GM23338 (cell line): ENCODE measurements around the gene USP46. TPM values are rescaled to one million over a fixed set of nuclear protein-coding genes. Genes with fewer than 3 reads are reported as not detected.

Experiments used
- ATAC-seq: fragments of 200-7000 bp; cut with Tn5 transposase; 3 replicates; pipeline ENCODE4 v1.9.1; 2020
- DNase-seq: peaks from one replicate; pipeline ENCODE4 v3.0.0-alpha.2; 2015; ENCODE audit warnings: low spot score
- H2AFZ ChIP-seq: fragments of 200-600 bp; sonication (generic); 2 replicates; pipeline ENCODE4 v1.8.0; 2016; ENCODE audit warnings: antibody characterized with exemption, mild to moderate bottlenecking, moderate library complexity
- H3F3A ChIP-seq: fragments of 200-600 bp; sonication (generic); replicated peaks from 2 replicates; pipeline ENCODE4 v1.8.0; 2017; ENCODE audit warnings: antibody characterized with exemption, mixed run types, low read depth
- H3K27ac ChIP-seq: fragments of 200-600 bp; sonication (generic); 2 replicates; pipeline ENCODE4 v1.6.1; 2016; ENCODE audit warnings: low read depth
- H3K27me3 ChIP-seq: fragments of 200-600 bp; sonication (generic); 2 replicates; pipeline ENCODE4 v1.8.0; 2016; ENCODE audit warnings: mild to moderate bottlenecking, mixed run types, moderate library complexity; ENCODE audit not compliant: insufficient read depth
- H3K36me3 ChIP-seq: fragments of 200-600 bp; sonication (generic); 2 replicates; pipeline ENCODE4 v1.8.0; 2016; ENCODE audit warnings: mild to moderate bottlenecking; ENCODE audit not compliant: insufficient read depth
- H3K4me1 ChIP-seq: fragments of 200-600 bp; sonication (generic); 2 replicates; pipeline ENCODE4 v1.8.0; 2016; ENCODE audit warnings: mild to moderate bottlenecking, moderate library complexity; ENCODE audit not compliant: insufficient read depth
- H3K4me2 ChIP-seq: fragments of 200-600 bp; sonication (generic); 2 replicates; pipeline ENCODE4 v1.7.1; 2017; ENCODE audit warnings: mixed run types
- H3K4me3 ChIP-seq: fragments of 200-600 bp; sonication (generic); 2 replicates; pipeline ENCODE4 v1.6.1; 2016; ENCODE audit warnings: mixed run types
- H3K79me2 ChIP-seq: fragments of 200-600 bp; sonication (generic); replicated peaks from 2 replicates; pipeline ENCODE4 v1.8.0; 2017; ENCODE audit warnings: mild to moderate bottlenecking; ENCODE audit not compliant: insufficient read depth
- H3K9me2 ChIP-seq: fragments of 200-600 bp; sonication (generic); 2 replicates; pipeline ENCODE4 v1.8.0; 2017; ENCODE audit not compliant: insufficient read depth
- H4K20me1 ChIP-seq: fragments of 200-600 bp; sonication (generic); replicated peaks from 2 replicates; pipeline ENCODE4 v1.8.0; 2017; ENCODE audit warnings: mild to moderate bottlenecking; ENCODE audit not compliant: insufficient read depth
- H3K27ac Mint-ChIP-seq: 2 replicates; pipeline ENCODE4 v1.8.0; 2020; ENCODE audit warnings: inconsistent platforms, mild to moderate bottlenecking, moderate library complexity, mixed read lengths
- H3K27me3 Mint-ChIP-seq: 3 replicates; pipeline ENCODE4 v1.8.0; 2022; ENCODE audit warnings: low read depth, mild to moderate bottlenecking, moderate library complexity, mixed read lengths, inconsistent platforms; ENCODE audit not compliant: insufficient read depth, poor library complexity
- H3K36me3 Mint-ChIP-seq: 3 replicates; pipeline ENCODE4 v1.8.0; 2021; ENCODE audit warnings: low read depth, mild to moderate bottlenecking, inconsistent platforms, moderate library complexity, mixed read lengths
- H3K4me1 Mint-ChIP-seq: 3 replicates; pipeline ENCODE4 v1.8.0; 2020; ENCODE audit warnings: mild to moderate bottlenecking, inconsistent platforms, mixed read lengths
- H3K4me3 Mint-ChIP-seq: 3 replicates; pipeline ENCODE4 v1.8.0; 2021; ENCODE audit warnings: moderate library complexity, mild to moderate bottlenecking, inconsistent platforms, mixed read lengths
- H3K9me3 Mint-ChIP-seq: 3 replicates; pipeline ENCODE4 v1.8.0; 2020; ENCODE audit warnings: moderate library complexity, mild to moderate bottlenecking, inconsistent platforms, mixed read lengths
- CREB1 ChIP-seq: fragments of 250-450 bp; sonication (Bioruptor Pico); IDR thresholded peaks from 2 replicates; pipeline ENCODE4 v1.5.0; 2020; ENCODE audit warnings: low read depth, mild to moderate bottlenecking, moderate library complexity
- EZH2 ChIP-seq: fragments of 200-600 bp; sonication (generic); IDR thresholded peaks from one replicate; pipeline ENCODE4 v1.8.0; 2017; ENCODE audit warnings: antibody characterized with exemption, mild to moderate bottlenecking, low read depth; ENCODE audit not compliant: unreplicated experiment
- JUNB ChIP-seq: IDR thresholded peaks from one replicate; pipeline ENCODE4 v1.6.1; 2016; ENCODE audit warnings: antibody characterized with exemption; ENCODE audit not compliant: unreplicated experiment
- NANOG ChIP-seq: IDR thresholded peaks from 2 replicates; pipeline ENCODE4 v1.6.1; 2016; ENCODE audit warnings: antibody characterized with exemption, borderline replicate concordance
- POLR2AphosphoS5 ChIP-seq: IDR thresholded peaks from 2 replicates; pipeline ENCODE4 v1.6.1; 2016; ENCODE audit warnings: antibody characterized with exemption, low read depth
- ZNF331 ChIP-seq: fragments of 250-450 bp; sonication (Bioruptor Pico); IDR thresholded peaks from 2 replicates; pipeline ENCODE4 v1.5.0; 2020; ENCODE audit warnings: low read depth, mild to moderate bottlenecking, moderate library complexity
- polyA plus RNA-seq: library from polyadenylated mRNA; unstranded; fragments of >200 nt; fragmentation: Nextera tagmentation; extraction: Ambion mirVana; gene quantifications from 2 replicates; pipeline ENCODE4 v1.2.1, GENCODE V29; 2016
- total RNA-seq: library from RNA; depleted of rRNA; stranded (reverse); fragments of >200 nt; shearing (Covaris generic); gene quantifications from 2 replicates; pipeline ENCODE4 v1.2.3, GENCODE V29; 2014
- TF ChIP-seq, protein P1 (sequence below), 2 experiments: fragments of 200-600 bp in 1 of 2; sonication (generic) in 1 of 2; conservative IDR thresholded peaks; 2 replicates each; pipeline versions ENCODE4 v1.5.1 to v1.6.1; 2016 to 2017; ENCODE audit warnings: antibody characterized with exemption in 2 of 2, low read depth in 2 of 2, mild to moderate bottlenecking in 2 of 2, moderate library complexity in 1 of 2
- TF ChIP-seq, protein P2 (sequence below): IDR thresholded peaks from 2 replicates; pipeline ENCODE4 v1.6.1; 2016; ENCODE audit warnings: antibody characterized with exemption
- TF ChIP-seq, protein P3 (sequence below): fragments of 250-450 bp; sonication (Bioruptor Pico); IDR thresholded peaks from 2 replicates; pipeline ENCODE4 v1.5.0; 2020; ENCODE audit warnings: mild to moderate bottlenecking, moderate library complexity

Gene USP46
- total and polyA plus RNA-seq, 2 experiments from 2014 or later, result 40.5 to 59.4 TPM

DNA sequence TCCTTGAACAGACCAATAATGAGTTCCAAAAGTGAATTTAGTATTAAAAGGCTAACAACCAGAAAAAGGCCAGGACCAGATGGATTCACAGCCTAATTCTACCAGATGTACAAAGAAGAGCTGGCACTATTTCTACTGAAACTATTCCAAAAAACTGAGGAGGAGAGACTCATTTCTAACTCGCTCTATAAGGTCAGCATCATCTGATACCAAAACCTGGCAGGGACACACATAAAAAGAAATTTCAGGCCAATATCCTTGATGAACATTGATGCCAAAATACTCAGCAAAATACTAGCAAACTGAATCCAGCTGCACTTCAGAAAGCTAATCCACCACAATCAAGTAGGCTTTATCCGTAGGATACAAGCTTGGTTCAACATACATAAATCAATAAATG, 35.8 kb upstream of the USP46 start:
- no peak for TF ChIP-seq NANOG
- 0 out of 3 replicates have a peak, but pooled peaks cover 7% of the 10 kb centered on the region for H3K36me3 Mint-ChIP-seq
- no peak for ATAC-seq

DNA sequence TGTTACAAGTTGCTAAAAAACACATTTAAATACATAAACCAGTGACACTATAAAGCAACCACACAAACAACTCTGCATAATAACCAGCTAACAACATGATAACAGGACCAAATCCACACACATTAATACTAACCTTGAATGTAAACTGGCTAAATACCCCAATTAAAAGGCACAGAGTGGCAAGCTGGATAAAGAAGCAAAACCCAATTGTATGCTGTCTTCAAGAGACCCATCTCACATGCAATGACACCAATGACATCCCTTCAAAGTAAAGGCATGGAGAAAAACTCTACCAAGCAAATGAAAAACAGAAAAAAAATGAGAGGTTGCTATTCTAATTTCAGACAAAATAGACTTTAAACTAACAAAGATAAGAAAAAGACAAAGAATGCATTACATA, 34.4 kb upstream of the USP46 start:
- Histone ChIP-seq H2AFZ (no peak overlapping the region), H3K27ac (no peak overlapping the region), H3K4me2 (no peak overlapping the region), H3K79me2 (no peaks in the 10 kb centered on the region), H3K27me3 (no peaks in the 10 kb centered on the region), H3F3A (no peaks in the 10 kb centered on the region), H3K9me2 (no peaks in the 10 kb centered on the region), H4K20me1 (no peaks in the 10 kb centered on the region), H3K36me3 (no peaks in the 10 kb centered on the region), H3K4me3 (no peak overlapping the region), H3K4me1 (peaks cover 23% of the 10 kb centered on the region)
- no peak overlapping the region for H3K4me3 Mint-ChIP-seq
- ATAC-seq (no peak), DNase-seq (no peak)
- 0 out of 3 replicates have a peak, but pooled peaks cover 7% of the 10 kb centered on the region for H3K36me3 Mint-ChIP-seq
- no peak overlapping the region for H3K27ac Mint-ChIP-seq
- H3K27me3 Mint-ChIP-seq, result peaks cover 2% of the 10 kb centered on the region
- peaks cover 8% of the 10 kb centered on the region for H3K4me1 Mint-ChIP-seq
- peaks cover 28% of the 10 kb centered on the region for H3K9me3 Mint-ChIP-seq
- no peak for TF ChIP-seq ZNF331 (CRISPR knock-in tag)
- no peak for TF ChIP-seq EZH2
- TF ChIP-seq, protein P1, sequence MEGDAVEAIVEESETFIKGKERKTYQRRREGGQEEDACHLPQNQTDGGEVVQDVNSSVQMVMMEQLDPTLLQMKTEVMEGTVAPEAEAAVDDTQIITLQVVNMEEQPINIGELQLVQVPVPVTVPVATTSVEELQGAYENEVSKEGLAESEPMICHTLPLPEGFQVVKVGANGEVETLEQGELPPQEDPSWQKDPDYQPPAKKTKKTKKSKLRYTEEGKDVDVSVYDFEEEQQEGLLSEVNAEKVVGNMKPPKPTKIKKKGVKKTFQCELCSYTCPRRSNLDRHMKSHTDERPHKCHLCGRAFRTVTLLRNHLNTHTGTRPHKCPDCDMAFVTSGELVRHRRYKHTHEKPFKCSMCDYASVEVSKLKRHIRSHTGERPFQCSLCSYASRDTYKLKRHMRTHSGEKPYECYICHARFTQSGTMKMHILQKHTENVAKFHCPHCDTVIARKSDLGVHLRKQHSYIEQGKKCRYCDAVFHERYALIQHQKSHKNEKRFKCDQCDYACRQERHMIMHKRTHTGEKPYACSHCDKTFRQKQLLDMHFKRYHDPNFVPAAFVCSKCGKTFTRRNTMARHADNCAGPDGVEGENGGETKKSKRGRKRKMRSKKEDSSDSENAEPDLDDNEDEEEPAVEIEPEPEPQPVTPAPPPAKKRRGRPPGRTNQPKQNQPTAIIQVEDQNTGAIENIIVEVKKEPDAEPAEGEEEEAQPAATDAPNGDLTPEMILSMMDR (conservative IDR thresholded peaks at IDR 0.05; ENCODE audit: low read depth in 2 of 2), result no peak
- no peak for TF ChIP-seq NANOG
- no peak for TF ChIP-seq POLR2AphosphoS5
- no peak for TF ChIP-seq CREB1
- TF ChIP-seq, protein P2, sequence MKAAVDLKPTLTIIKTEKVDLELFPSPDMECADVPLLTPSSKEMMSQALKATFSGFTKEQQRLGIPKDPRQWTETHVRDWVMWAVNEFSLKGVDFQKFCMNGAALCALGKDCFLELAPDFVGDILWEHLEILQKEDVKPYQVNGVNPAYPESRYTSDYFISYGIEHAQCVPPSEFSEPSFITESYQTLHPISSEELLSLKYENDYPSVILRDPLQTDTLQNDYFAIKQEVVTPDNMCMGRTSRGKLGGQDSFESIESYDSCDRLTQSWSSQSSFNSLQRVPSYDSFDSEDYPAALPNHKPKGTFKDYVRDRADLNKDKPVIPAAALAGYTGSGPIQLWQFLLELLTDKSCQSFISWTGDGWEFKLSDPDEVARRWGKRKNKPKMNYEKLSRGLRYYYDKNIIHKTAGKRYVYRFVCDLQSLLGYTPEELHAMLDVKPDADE, result no peak
- TF ChIP-seq, protein P3, sequence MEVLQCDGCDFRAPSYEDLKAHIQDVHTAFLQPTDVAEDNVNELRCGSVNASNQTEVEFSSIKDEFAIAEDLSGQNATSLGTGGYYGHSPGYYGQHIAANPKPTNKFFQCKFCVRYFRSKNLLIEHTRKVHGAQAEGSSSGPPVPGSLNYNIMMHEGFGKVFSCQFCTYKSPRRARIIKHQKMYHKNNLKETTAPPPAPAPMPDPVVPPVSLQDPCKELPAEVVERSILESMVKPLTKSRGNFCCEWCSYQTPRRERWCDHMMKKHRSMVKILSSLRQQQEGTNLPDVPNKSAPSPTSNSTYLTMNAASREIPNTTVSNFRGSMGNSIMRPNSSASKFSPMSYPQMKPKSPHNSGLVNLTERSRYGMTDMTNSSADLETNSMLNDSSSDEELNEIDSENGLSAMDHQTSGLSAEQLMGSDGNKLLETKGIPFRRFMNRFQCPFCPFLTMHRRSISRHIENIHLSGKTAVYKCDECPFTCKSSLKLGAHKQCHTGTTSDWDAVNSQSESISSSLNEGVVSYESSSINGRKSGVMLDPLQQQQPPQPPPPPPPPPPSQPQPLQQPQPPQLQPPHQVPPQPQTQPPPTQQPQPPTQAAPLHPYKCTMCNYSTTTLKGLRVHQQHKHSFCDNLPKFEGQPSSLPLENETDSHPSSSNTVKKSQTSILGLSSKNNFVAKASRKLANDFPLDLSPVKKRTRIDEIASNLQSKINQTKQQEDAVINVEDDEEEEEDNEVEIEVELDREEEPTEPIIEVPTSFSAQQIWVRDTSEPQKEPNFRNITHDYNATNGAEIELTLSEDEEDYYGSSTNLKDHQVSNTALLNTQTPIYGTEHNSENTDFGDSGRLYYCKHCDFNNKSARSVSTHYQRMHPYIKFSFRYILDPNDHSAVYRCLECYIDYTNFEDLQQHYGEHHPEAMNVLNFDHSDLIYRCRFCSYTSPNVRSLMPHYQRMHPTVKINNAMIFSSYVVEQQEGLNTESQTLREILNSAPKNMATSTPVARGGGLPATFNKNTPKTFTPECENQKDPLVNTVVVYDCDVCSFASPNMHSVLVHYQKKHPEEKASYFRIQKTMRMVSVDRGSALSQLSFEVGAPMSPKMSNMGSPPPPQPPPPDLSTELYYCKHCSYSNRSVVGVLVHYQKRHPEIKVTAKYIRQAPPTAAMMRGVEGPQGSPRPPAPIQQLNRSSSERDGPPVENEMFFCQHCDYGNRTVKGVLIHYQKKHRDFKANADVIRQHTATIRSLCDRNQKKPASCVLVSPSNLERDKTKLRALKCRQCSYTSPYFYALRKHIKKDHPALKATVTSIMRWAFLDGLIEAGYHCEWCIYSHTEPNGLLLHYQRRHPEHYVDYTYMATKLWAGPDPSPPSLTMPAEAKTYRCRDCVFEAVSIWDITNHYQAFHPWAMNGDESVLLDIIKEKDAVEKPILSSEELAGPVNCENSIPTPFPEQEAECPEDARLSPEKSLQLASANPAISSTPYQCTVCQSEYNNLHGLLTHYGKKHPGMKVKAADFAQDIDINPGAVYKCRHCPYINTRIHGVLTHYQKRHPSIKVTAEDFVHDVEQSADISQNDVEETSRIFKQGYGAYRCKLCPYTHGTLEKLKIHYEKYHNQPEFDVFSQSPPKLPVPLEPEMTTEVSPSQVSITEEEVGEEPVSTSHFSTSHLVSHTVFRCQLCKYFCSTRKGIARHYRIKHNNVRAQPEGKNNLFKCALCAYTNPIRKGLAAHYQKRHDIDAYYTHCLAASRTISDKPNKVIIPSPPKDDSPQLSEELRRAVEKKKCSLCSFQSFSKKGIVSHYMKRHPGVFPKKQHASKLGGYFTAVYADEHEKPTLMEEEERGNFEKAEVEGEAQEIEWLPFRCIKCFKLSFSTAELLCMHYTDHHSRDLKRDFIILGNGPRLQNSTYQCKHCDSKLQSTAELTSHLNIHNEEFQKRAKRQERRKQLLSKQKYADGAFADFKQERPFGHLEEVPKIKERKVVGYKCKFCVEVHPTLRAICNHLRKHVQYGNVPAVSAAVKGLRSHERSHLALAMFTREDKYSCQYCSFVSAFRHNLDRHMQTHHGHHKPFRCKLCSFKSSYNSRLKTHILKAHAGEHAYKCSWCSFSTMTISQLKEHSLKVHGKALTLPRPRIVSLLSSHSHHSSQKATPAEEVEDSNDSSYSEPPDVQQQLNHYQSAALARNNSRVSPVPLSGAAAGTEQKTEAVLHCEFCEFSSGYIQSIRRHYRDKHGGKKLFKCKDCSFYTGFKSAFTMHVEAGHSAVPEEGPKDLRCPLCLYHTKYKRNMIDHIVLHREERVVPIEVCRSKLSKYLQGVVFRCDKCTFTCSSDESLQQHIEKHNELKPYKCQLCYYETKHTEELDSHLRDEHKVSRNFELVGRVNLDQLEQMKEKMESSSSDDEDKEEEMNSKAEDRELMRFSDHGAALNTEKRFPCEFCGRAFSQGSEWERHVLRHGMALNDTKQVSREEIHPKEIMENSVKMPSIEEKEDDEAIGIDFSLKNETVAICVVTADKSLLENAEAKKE (CRISPR knock-in tag), result no peak
- TF ChIP-seq JUNB, result no peak

More for the DNA sequence above, 35.8 kb upstream of the USP46 start:
- Histone ChIP-seq H3K4me2 (no peak overlapping the region), H3K27ac (no peak overlapping the region), H3K4me3 (no peak overlapping the region), H3K27me3 (no peaks in the 10 kb centered on the region), H2AFZ (no peak overlapping the region), H4K20me1 (no peaks in the 10 kb centered on the region), H3K36me3 (no peaks in the 10 kb centered on the region), H3F3A (no peaks in the 10 kb centered on the region), H3K4me1 (peaks cover 13% of the 10 kb centered on the region), H3K79me2 (no peaks in the 10 kb centered on the region), H3K9me2 (no peaks in the 10 kb centered on the region)
- Mint-ChIP-seq H3K4me3 (no peak overlapping the region), H3K27me3 (peaks cover 2% of the 10 kb centered on the region), H3K4me1 (peaks cover 8% of the 10 kb centered on the region), H3K27ac (no peak overlapping the region), H3K9me3 (peaks cover 28% of the 10 kb centered on the region)
- no peak for DNase-seq
